ENCODE data around the gene RPL39L. TPM values are rescaled to one million over a fixed set of nuclear protein-coding genes. Genes with fewer than 3 reads are reported as not detected.

RPL39L gene
- total RNA-seq (2022; extraction: Qiagen RNA extraction; ENCODE audit: low read depth) = 44.8 to 52.1 TPM (median 49.9 TPM) in 5 replicates

DNA sequence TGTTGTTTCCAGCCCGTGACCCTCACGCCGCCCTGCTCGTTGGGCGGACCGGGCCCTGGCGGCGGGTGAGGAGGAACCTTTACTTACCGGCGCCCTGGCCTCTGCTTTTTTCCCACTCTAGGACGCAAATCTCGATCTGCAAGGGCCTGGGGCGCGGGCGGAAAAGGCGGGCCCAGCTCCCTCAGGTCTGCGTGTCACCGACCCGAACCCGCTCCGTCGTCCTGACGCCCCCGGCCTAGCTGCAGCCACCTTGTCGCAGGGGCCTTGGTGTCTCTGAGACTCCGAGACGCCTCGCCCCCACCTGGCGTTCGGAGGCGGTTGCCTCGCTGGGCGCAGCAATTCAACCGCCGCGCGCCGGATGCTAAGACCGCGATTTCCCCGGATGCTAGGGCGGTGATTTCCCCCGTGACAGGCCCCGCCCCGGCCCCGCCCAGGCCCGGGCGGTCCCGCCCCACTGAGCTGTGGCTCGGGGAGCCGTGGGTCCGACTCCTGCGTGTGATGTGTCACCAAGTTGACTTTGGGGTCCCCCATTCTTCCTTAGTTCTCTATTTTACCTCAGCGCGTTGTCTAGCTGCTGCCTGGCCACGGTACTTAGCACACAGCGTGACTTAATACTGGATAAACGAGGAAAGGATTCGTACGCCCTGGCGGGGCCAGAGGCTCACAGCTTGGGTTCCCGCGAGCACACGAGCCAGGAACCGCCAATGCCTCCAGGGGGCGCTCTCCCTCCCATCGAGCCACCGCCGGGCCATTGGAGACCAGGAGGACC, at the start of gene RPL39L:
Gene RPL39L (minus strand): TSS at position 371 of the 769 bp plus-strand sequence. CDS start 18,196 bp downstream, outside the sequence.

Other genes starting within 250 kb of the RPL39L start
- 3.6 to 4.6 TPM (median 3.8 TPM) in 5 replicates for gene ST6GAL1, start 209.0 kb downstream of the RPL39L start, total RNA-seq (2022; extraction: Qiagen RNA extraction; ENCODE audit: low read depth)
- gene RTP1, start 58.0 kb upstream of the RPL39L start, total RNA-seq (2022; extraction: Qiagen RNA extraction; ENCODE audit: low read depth) = not detected in 5 replicates
- gene MASP1, start 152.2 kb upstream of the RPL39L start, total RNA-seq (2022; extraction: Qiagen RNA extraction; ENCODE audit: low read depth) = 0.03 to 0.28 TPM in 2 of 5 replicates, not detected in the others
- gene RTP4, start 228.9 kb upstream of the RPL39L start, total RNA-seq (2022; extraction: Qiagen RNA extraction; ENCODE audit: low read depth) = not detected in 5 replicates